ENCODE results near the gene ST6GALNAC3.

DNA sequence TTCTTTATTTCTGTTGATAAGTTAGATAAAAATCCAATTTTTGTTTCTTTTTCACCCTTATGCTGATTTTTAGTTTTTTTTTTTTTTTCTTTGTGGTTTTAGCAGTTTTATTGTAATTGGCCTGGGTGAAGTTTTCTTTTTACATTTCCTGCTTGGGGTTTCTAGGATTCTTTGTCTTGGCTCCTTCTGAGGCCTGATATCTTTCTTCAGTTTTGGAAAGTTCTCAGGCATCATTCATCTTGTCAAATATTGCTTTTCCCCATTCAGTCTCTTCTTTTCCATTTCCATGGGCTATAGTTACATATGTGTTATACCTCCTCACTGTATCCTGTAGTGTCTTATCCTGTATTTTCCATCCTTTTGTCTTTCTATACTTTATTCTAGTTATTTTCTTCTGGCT, 28.5 kb downstream of the ST6GALNAC3 start:
- TF ChIP-seq, protein P1, sequence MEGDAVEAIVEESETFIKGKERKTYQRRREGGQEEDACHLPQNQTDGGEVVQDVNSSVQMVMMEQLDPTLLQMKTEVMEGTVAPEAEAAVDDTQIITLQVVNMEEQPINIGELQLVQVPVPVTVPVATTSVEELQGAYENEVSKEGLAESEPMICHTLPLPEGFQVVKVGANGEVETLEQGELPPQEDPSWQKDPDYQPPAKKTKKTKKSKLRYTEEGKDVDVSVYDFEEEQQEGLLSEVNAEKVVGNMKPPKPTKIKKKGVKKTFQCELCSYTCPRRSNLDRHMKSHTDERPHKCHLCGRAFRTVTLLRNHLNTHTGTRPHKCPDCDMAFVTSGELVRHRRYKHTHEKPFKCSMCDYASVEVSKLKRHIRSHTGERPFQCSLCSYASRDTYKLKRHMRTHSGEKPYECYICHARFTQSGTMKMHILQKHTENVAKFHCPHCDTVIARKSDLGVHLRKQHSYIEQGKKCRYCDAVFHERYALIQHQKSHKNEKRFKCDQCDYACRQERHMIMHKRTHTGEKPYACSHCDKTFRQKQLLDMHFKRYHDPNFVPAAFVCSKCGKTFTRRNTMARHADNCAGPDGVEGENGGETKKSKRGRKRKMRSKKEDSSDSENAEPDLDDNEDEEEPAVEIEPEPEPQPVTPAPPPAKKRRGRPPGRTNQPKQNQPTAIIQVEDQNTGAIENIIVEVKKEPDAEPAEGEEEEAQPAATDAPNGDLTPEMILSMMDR (IDR thresholded peaks at IDR 0.05; ENCODE audit: low read length) = no peak
- no peak for TF ChIP-seq EZH2phosphoT487 (IDR thresholded peaks at IDR 0.05; ENCODE audit: low read length)

Data from MM.1S (cell line).